K562 (cell line): Measurements from ENCODE around the gene PLS1.

Experiments used
- BCL6 ChIP-seq: fragments of 250-450 bp; sonication (Bioruptor Pico); IDR thresholded peaks from 2 replicates; pipeline ENCODE4 v1.4.0; 2020
- GATAD2A ChIP-seq: fragments of 450-650 bp; IDR thresholded peaks from 2 replicates; pipeline ENCODE4 v1.6.1; 2017
- HNRNPH1 ChIP-seq: fragments of 200-400 bp; formaldehyde crosslinking; optimal IDR thresholded peaks from 2 replicates; pipeline ENCODE3; 2017; ENCODE audit warnings: low read depth, mild to moderate bottlenecking, low read length, moderate library complexity
- PHF8 ChIP-seq: fragments of 200-600 bp; sonication (generic); IDR thresholded peaks from 2 replicates; pipeline ENCODE4 v1.6.1; 2012; ENCODE audit warnings: mixed run types, mild to moderate bottlenecking, inconsistent platforms, low read length, moderate library complexity, borderline replicate concordance
- POLR2A ChIP-seq: fragments of 450-650 bp; conservative IDR thresholded peaks from 2 replicates; pipeline ENCODE4 v1.6.1; 2016
- RAD21 ChIP-seq, 2 experiments: fragments of 250-450 bp in 1 of 2; fragments of 450-650 bp in 1 of 2; sonication (Bioruptor Pico) in 1 of 2; formaldehyde crosslinking in 1 of 2; IDR thresholded peaks in 1 of 2; conservative IDR thresholded peaks in 1 of 2; 2 replicates each; pipeline versions ENCODE4 v1.4.0 to v1.8.0; 2020 to 2022; ENCODE audit warnings: mild to moderate bottlenecking in 2 of 2, moderate library complexity in 1 of 2
- RFX1 ChIP-seq: fragments of 450-650 bp; IDR thresholded peaks from 2 replicates; pipeline ENCODE4 v1.6.1; 2016; ENCODE audit warnings: mild to moderate bottlenecking, moderate library complexity
- ZBTB8A ChIP-seq: fragments of 450-650 bp; IDR thresholded peaks from 2 replicates; pipeline ENCODE4 v1.6.1; 2018; ENCODE audit warnings: mild to moderate bottlenecking, moderate library complexity; ENCODE audit not compliant: partially characterized antibody
- ZFP36 ChIP-seq: fragments of 150-350 bp; IDR thresholded peaks from 2 replicates; pipeline ENCODE4 v1.6.1; 2018; ENCODE audit warnings: low read length, low read depth; ENCODE audit not compliant: partially characterized antibody
- TF ChIP-seq, protein P1 (sequence below), 3 experiments: IDR thresholded peaks in 2 of 3; conservative IDR thresholded peaks in 1 of 3; 2 replicates each; pipeline ENCODE4 v1.5.1; 2011 to 2012; ENCODE audit warnings: low read length in 3 of 3, mild to moderate bottlenecking in 3 of 3, control low read depth in 2 of 3, improper control_type of control experiment in 1 of 3, inconsistent platforms in 1 of 3, low read depth in 1 of 3, mixed read lengths in 1 of 3, moderate library complexity in 1 of 3; ENCODE audit not compliant: insufficient read depth in 2 of 3

DNA sequence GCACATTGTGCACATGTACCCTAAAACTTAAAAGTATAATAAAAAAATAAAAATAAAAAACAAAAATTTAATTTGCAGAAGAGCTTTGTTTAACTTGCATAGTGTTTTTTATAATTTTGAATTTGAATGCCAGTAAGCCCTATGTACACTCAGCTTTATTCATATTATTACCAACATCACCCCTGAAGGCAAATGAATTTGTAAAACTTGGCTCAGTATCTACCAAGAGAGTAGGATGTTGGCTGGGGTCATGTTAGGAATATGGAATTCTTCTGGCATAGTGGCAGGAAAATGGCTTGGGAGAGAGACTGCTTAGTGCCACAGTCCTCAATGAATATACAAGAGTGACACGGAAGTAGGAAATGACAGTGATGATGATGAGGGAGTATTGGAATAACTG, 158.3 kb downstream of the PLS1 start:
- TF ChIP-seq RAD21 (CRISPR knock-in tag; conservative IDR thresholded peaks at IDR 0.05 in 1 of 2, IDR thresholded peaks at IDR 0.05 in 1 of 2) (no peak), GATAD2A (no peak), ZFP36 (no peak), POLR2A (no peak), PHF8 (no peak), BCL6 (no peak), HNRNPH1 (no peak), ZBTB8A (no peak), RFX1 (no peak)
- TF ChIP-seq, protein P1, sequence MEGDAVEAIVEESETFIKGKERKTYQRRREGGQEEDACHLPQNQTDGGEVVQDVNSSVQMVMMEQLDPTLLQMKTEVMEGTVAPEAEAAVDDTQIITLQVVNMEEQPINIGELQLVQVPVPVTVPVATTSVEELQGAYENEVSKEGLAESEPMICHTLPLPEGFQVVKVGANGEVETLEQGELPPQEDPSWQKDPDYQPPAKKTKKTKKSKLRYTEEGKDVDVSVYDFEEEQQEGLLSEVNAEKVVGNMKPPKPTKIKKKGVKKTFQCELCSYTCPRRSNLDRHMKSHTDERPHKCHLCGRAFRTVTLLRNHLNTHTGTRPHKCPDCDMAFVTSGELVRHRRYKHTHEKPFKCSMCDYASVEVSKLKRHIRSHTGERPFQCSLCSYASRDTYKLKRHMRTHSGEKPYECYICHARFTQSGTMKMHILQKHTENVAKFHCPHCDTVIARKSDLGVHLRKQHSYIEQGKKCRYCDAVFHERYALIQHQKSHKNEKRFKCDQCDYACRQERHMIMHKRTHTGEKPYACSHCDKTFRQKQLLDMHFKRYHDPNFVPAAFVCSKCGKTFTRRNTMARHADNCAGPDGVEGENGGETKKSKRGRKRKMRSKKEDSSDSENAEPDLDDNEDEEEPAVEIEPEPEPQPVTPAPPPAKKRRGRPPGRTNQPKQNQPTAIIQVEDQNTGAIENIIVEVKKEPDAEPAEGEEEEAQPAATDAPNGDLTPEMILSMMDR (IDR thresholded peaks at IDR 0.05 in 2 of 3, conservative IDR thresholded peaks at IDR 0.05 in 1 of 3; ENCODE audit: insufficient read depth in 2 of 3, low read depth in 1 of 3, low read length in 3 of 3), result no peak
